Suprapubic skin (tissue), 4 donors: ENCODE results near the gene TSR1. TPM values are rescaled to one million over a fixed set of nuclear protein-coding genes. Genes with fewer than 3 reads are reported as not detected.

Source experiments
- DNase-seq, 2 donors: peaks; one replicate each; pipeline ENCODE4 v3.0.0-alpha.2; 2019; ENCODE audit warnings: low spot score in 2 of 2
- H3K27ac ChIP-seq: fragments of 200-600 bp; sonication (generic); one replicate; pipeline ENCODE4 v1.5.1; 2019
- H3K27me3 ChIP-seq: fragments of 200-600 bp; sonication (generic); one replicate; pipeline ENCODE4 v1.5.1; 2019
- H3K36me3 ChIP-seq: fragments of 200-600 bp; sonication (generic); one replicate; pipeline ENCODE4 v1.5.1; 2019
- H3K4me1 ChIP-seq: fragments of 200-600 bp; sonication (generic); one replicate; pipeline ENCODE4 v1.5.1; 2019
- H3K4me3 ChIP-seq: fragments of 200-600 bp; sonication (generic); one replicate; pipeline ENCODE4 v1.5.1; 2019; ENCODE audit warnings: mild to moderate bottlenecking
- H3K9me3 ChIP-seq: fragments of 200-600 bp; sonication (generic); one replicate; pipeline ENCODE4 v1.5.1; 2019
- EP300 ChIP-seq: sonication (generic); formaldehyde crosslinking; IDR thresholded peaks from one replicate; pipeline ENCODE4 v1.6.1; 2017; ENCODE audit warnings: antibody characterized with exemption
- POLR2A ChIP-seq, 2 donors: fragments of 450-650 bp; IDR thresholded peaks; one replicate each; pipeline ENCODE4 v1.6.1; 2017; ENCODE audit warnings: antibody characterized with exemption in 2 of 2, mild to moderate bottlenecking in 2 of 2, moderate library complexity in 2 of 2
- POLR2AphosphoS5 ChIP-seq, 3 donors: sonication (generic); formaldehyde crosslinking; IDR thresholded peaks; one replicate each; pipeline ENCODE4 v1.6.1; 2017; ENCODE audit warnings: antibody characterized with exemption in 3 of 3
- WGBS: methylation state at CpG from one replicate; pipeline ENCODE4 v1.1.5; 2018; 5-methylcytosine and 5-hydroxymethylcytosine counted together
- total RNA-seq, 4 donors: library from RNA; depleted of rRNA; stranded (reverse); fragments of >200 nt; gene quantifications; one replicate each; pipeline ENCODE4 v1.1.0, GENCODE V29; 2016
- TF ChIP-seq, protein P1 (sequence below), 2 donors: fragments of 200-600 bp in 1 of 2; fragments of 450-650 bp in 1 of 2; sonication (generic) in 1 of 2; IDR thresholded peaks; one replicate each; pipeline ENCODE4 v1.5.1; 2016 to 2019; ENCODE audit warnings: antibody characterized with exemption in 2 of 2, mild to moderate bottlenecking in 1 of 2, moderate library complexity in 1 of 2

TSR1 gene
- total RNA-seq: 10 to 100 TPM; 44.3 to 68.6 (median 59.3) TPM

DNA sequence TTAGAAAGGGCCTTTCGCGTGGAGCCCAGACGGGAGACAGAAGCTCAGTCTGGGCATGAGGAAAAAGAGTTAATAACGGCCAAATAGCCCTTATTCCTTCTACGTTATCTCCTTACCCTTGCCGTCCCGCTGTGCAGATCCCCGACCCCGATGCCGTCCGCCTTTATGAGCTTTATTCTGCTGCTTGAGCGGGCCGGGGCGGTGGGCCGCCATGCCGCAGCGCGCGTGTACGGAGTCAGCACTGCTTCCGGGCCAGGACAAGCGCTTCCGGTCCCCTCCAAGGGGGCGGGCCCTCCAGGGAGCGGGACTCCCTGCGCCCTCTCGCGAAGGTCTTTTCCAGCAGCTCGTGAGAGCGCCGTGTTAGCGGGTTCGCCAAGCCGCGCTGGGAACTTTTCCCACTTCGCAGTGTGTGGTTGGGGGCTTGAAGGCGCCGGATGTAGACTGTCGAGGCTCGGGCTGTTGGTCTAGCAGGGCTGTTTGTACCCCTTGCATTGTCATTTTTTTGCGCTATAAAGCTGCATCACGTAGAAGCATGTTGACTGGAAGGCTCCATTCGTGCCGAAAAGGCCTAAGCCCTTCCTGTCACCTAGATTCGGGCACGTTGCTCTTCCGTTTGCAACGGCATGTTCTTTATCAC is at the start of gene TSR1:
TSS of gene TSR1 (minus strand) at position 243 of the 637 bp plus-strand sequence. CDS start at position 213, 30 bp downstream.
- WGBS: under 1% methylated on average over 22 of the region's 48 CpGs
- H3K27ac ChIP-seq: peak within 1 kb of the TSS; percentile 92
- H3K9me3 ChIP-seq: no peaks in the 10 kb centered on the region
- H3K36me3 ChIP-seq: peaks cover 39% of the 10 kb centered on the region
- H3K4me1 ChIP-seq: peaks cover 27% of the 10 kb centered on the region
- TF ChIP-seq POLR2A (IDR thresholded peaks at IDR 0.05) (peak in 1 of 2 donors; percentile 63), POLR2AphosphoS5 (IDR thresholded peaks at IDR 0.05) (peak; percentile 55 to 73 (median 70)), EP300 (no peak)
- TF ChIP-seq, protein P1, sequence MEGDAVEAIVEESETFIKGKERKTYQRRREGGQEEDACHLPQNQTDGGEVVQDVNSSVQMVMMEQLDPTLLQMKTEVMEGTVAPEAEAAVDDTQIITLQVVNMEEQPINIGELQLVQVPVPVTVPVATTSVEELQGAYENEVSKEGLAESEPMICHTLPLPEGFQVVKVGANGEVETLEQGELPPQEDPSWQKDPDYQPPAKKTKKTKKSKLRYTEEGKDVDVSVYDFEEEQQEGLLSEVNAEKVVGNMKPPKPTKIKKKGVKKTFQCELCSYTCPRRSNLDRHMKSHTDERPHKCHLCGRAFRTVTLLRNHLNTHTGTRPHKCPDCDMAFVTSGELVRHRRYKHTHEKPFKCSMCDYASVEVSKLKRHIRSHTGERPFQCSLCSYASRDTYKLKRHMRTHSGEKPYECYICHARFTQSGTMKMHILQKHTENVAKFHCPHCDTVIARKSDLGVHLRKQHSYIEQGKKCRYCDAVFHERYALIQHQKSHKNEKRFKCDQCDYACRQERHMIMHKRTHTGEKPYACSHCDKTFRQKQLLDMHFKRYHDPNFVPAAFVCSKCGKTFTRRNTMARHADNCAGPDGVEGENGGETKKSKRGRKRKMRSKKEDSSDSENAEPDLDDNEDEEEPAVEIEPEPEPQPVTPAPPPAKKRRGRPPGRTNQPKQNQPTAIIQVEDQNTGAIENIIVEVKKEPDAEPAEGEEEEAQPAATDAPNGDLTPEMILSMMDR (IDR thresholded peaks at IDR 0.05): peak in 1 of 2 donors; percentile 18
- H3K27me3 ChIP-seq: no peaks in the 10 kb centered on the region
- H3K4me3 ChIP-seq: peak within 1 kb of the TSS; percentile 97
- peak; percentile 93 to 94 for DNase-seq

- WGBS: 76% methylated on average over 13 of the region's 18 CpGs
- Histone ChIP-seq H3K4me3 (no peak overlapping the region), H3K9me3 (no peaks in the 10 kb centered on the region), H3K4me1 (peaks cover 40% of the 10 kb centered on the region), H3K27ac (no peak overlapping the region), H3K36me3 (peaks cover 41% of the 10 kb centered on the region), H3K27me3 (no peaks in the 10 kb centered on the region)
- DNase-seq: no peak
- TF ChIP-seq POLR2AphosphoS5 (IDR thresholded peaks at IDR 0.05): no peak
- TF ChIP-seq, protein P1 (IDR thresholded peaks at IDR 0.05): no peak
- TF ChIP-seq POLR2A (IDR thresholded peaks at IDR 0.05): no peak
- TF ChIP-seq EP300: no peak
These were observed 49.3 kb upstream of the TSR1 start for GRCh38 chr17:2385240-2386210.

- peaks cover 49% of the 10 kb centered on the region for H3K36me3 ChIP-seq
- H3K4me1 ChIP-seq: peaks cover 34% of the 10 kb centered on the region
- H3K27ac ChIP-seq: no peak overlapping the region
These were observed 48.3 kb upstream of the TSR1 start for GRCh38 chr17:2384439-2385127.

GRCh38 chr17:2383628-2384167 is 47.4 kb upstream of the TSR1 start:
- H3K27me3 ChIP-seq: no peaks in the 10 kb centered on the region
- H3K4me1 ChIP-seq: peaks cover 32% of the 10 kb centered on the region
- no peak overlapping the region for H3K4me3 ChIP-seq
- DNase-seq: no peak
- H3K9me3 ChIP-seq: no peaks in the 10 kb centered on the region
- H3K36me3 ChIP-seq: peaks cover 58% of the 10 kb centered on the region
- WGBS: 88% methylated on average over 11 of the region's 11 CpGs
- TF ChIP-seq POLR2A (IDR thresholded peaks at IDR 0.05): no peak
- no peak for TF ChIP-seq POLR2AphosphoS5 (IDR thresholded peaks at IDR 0.05)
- TF ChIP-seq, protein P1 (IDR thresholded peaks at IDR 0.05): no peak
- no peak overlapping the region for H3K27ac ChIP-seq

More at GRCh38 chr17:2384439-2385127, 48.3 kb upstream of the TSR1 start:
- TF ChIP-seq EP300 (no peak), POLR2A (IDR thresholded peaks at IDR 0.05) (no peak), POLR2AphosphoS5 (IDR thresholded peaks at IDR 0.05) (no peak)
- TF ChIP-seq, protein P1 (IDR thresholded peaks at IDR 0.05): no peak
- no peaks in the 10 kb centered on the region for H3K9me3 ChIP-seq
- H3K27me3 ChIP-seq: no peaks in the 10 kb centered on the region
- no peak overlapping the region for H3K4me3 ChIP-seq
- 69% methylated on average over 22 of the region's 22 CpGs for WGBS
- DNase-seq: no peak
